ENCODE data around the gene CCDC15. TPM values are rescaled to one million over a fixed set of nuclear protein-coding genes. Genes with fewer than 3 reads are reported as not detected.

CCDC15 gene
- total RNA-seq, 1 donor from 2014 or later = 2.9 TPM

GRCh38 chr11:125063429-125064043, 109.5 kb downstream of the CCDC15 start:
- intact Hi-C loops (cut with DNase I) = no loop called here
- Histone ChIP-seq H3K4me3 (peak overlapping the region; percentile 44 to 62), H3K36me3 (no peaks in the 10 kb centered on the region)

GRCh38 chr11:125064070-125064469, 110.1 kb downstream of the CCDC15 start:
- intact Hi-C loops (cut with DNase I) = no loop called here
- Histone ChIP-seq H3K9me3 (no peaks in the 10 kb centered on the region), H3K36me3 (no peaks in the 10 kb centered on the region), H3K27ac (peak overlapping the region; percentile 61), H3K4me1 (peaks cover 10% of the 10 kb centered on the region), H3K4me3 (peak overlapping the region; percentile 44 to 62), H3K27me3 (no peaks in the 10 kb centered on the region)
- no peak for DNase-seq (ENCODE audit: extremely low spot score in 2 of 2)
- TF ChIP-seq POLR2A (IDR thresholded peaks at IDR 0.05) = no peak
- TF ChIP-seq, protein P1, sequence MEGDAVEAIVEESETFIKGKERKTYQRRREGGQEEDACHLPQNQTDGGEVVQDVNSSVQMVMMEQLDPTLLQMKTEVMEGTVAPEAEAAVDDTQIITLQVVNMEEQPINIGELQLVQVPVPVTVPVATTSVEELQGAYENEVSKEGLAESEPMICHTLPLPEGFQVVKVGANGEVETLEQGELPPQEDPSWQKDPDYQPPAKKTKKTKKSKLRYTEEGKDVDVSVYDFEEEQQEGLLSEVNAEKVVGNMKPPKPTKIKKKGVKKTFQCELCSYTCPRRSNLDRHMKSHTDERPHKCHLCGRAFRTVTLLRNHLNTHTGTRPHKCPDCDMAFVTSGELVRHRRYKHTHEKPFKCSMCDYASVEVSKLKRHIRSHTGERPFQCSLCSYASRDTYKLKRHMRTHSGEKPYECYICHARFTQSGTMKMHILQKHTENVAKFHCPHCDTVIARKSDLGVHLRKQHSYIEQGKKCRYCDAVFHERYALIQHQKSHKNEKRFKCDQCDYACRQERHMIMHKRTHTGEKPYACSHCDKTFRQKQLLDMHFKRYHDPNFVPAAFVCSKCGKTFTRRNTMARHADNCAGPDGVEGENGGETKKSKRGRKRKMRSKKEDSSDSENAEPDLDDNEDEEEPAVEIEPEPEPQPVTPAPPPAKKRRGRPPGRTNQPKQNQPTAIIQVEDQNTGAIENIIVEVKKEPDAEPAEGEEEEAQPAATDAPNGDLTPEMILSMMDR (IDR thresholded peaks at IDR 0.05) = no peak
- no peak for TF ChIP-seq POLR2AphosphoS5 (IDR thresholded peaks at IDR 0.05; ENCODE audit: insufficient read depth in 1 of 2, low read depth in 1 of 2)

More at GRCh38 chr11:125063429-125064043, 109.5 kb downstream of the CCDC15 start:
- Histone ChIP-seq H3K9me3 (no peaks in the 10 kb centered on the region), H3K4me1 (peaks cover 10% of the 10 kb centered on the region), H3K27ac (peak overlapping the region; percentile 61), H3K27me3 (no peaks in the 10 kb centered on the region)
- no peak for TF ChIP-seq POLR2A (IDR thresholded peaks at IDR 0.05)
- no peak for TF ChIP-seq POLR2AphosphoS5 (IDR thresholded peaks at IDR 0.05; ENCODE audit: insufficient read depth in 1 of 2, low read depth in 1 of 2)
- DNase-seq (ENCODE audit: extremely low spot score in 2 of 2) = no peak

- Histone ChIP-seq H3K4me1 (peaks cover 31% of the 10 kb centered on the region), H3K27ac (no peak overlapping the region), H3K27me3 (no peaks in the 10 kb centered on the region), H3K9me3 (no peaks in the 10 kb centered on the region), H3K4me3 (no peak overlapping the region), H3K36me3 (no peaks in the 10 kb centered on the region)
- intact Hi-C loops (cut with DNase I) = no loop called here
- TF ChIP-seq, protein P1 (IDR thresholded peaks at IDR 0.05) = no peak
- TF ChIP-seq POLR2A (IDR thresholded peaks at IDR 0.05) (no peak), POLR2AphosphoS5 (IDR thresholded peaks at IDR 0.05; ENCODE audit: insufficient read depth in 1 of 2, low read depth in 1 of 2) (no peak)
- no peak for DNase-seq (ENCODE audit: extremely low spot score in 2 of 2)
Measured at GRCh38 chr11:125068368-125068767, 114.4 kb downstream of the CCDC15 start.

- H3K27me3 ChIP-seq = no peaks in the 10 kb centered on the region
- intact Hi-C loops (cut with DNase I) = no loop called here
- DNase-seq (ENCODE audit: extremely low spot score in 2 of 2) = no peak
- no peak overlapping the region for H3K27ac ChIP-seq
- H3K4me1 ChIP-seq = peaks cover 24% of the 10 kb centered on the region
- H3K36me3 ChIP-seq = no peaks in the 10 kb centered on the region
- H3K4me3 ChIP-seq = no peak overlapping the region
- TF ChIP-seq POLR2AphosphoS5 (IDR thresholded peaks at IDR 0.05; ENCODE audit: insufficient read depth in 1 of 2, low read depth in 1 of 2) (no peak), POLR2A (IDR thresholded peaks at IDR 0.05) (no peak)
- TF ChIP-seq, protein P1 (IDR thresholded peaks at IDR 0.05) = no peak
- H3K9me3 ChIP-seq = no peaks in the 10 kb centered on the region
Measured at GRCh38 chr11:125069008-125069407, 115.0 kb downstream of the CCDC15 start.

- Histone ChIP-seq H3K27ac (peak overlapping the region; percentile 4), H3K4me1 (peaks cover 23% of the 10 kb centered on the region), H3K4me3 (no peak overlapping the region), H3K9me3 (no peaks in the 10 kb centered on the region), H3K27me3 (no peaks in the 10 kb centered on the region), H3K36me3 (no peaks in the 10 kb centered on the region)
- intact Hi-C loops (cut with DNase I) = no loop called here
- no peak for DNase-seq (ENCODE audit: extremely low spot score in 2 of 2)
- TF ChIP-seq POLR2AphosphoS5 (IDR thresholded peaks at IDR 0.05; ENCODE audit: insufficient read depth in 1 of 2, low read depth in 1 of 2) = no peak
- TF ChIP-seq POLR2A (IDR thresholded peaks at IDR 0.05) = no peak
- TF ChIP-seq, protein P1 (IDR thresholded peaks at IDR 0.05) = no peak
Measured at GRCh38 chr11:125069796-125070195, 115.8 kb downstream of the CCDC15 start.

Measured in vagina (tissue), 2 donors.